ENCODE data around the gene RASGRF2.

DNA sequence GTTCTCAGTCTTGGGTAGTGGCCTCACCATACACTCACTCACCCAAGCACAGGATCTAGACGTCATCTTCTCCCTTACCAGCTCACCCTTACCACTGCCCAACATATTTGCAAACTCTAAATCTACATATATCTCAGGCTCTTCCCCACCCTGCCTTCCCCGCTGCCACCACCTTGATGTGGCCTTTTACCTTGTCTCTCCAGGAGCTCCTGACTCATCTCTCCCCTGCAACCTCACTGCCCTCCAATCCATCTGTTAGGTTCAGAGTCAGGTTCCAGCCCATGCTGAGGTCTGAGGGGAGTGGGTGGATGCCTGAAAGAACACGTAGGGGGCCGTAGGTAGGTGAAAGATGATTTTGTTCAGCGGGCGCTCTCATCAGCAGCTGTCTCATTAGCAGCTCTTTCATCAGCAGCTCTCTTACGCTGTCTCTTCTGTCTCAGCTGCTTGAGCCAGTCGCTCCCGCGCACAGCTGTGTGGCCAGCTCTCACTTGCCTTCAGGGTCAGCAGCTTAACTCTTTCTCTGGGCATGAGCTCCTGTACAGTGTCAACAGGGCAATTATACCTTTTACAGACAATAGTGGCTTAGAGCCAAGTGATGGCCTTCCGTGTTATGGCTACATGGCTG, 249.8 kb downstream of the RASGRF2 start:
- TF ChIP-seq, protein P1, sequence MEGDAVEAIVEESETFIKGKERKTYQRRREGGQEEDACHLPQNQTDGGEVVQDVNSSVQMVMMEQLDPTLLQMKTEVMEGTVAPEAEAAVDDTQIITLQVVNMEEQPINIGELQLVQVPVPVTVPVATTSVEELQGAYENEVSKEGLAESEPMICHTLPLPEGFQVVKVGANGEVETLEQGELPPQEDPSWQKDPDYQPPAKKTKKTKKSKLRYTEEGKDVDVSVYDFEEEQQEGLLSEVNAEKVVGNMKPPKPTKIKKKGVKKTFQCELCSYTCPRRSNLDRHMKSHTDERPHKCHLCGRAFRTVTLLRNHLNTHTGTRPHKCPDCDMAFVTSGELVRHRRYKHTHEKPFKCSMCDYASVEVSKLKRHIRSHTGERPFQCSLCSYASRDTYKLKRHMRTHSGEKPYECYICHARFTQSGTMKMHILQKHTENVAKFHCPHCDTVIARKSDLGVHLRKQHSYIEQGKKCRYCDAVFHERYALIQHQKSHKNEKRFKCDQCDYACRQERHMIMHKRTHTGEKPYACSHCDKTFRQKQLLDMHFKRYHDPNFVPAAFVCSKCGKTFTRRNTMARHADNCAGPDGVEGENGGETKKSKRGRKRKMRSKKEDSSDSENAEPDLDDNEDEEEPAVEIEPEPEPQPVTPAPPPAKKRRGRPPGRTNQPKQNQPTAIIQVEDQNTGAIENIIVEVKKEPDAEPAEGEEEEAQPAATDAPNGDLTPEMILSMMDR (conservative IDR thresholded peaks at IDR 0.05; ENCODE audit: low read depth, low read length): no peak
- TF ChIP-seq EZH2 (IDR thresholded peaks at IDR 0.05; ENCODE audit: low read length, unreplicated experiment) (no peak), EZH2phosphoT487 (IDR thresholded peaks at IDR 0.05; ENCODE audit: borderline replicate concordance, low read length) (no peak)

Measured in PC-3 (cell line).